ENCODE data around the gene CHADL. TPM values are rescaled to one million over a fixed set of nuclear protein-coding genes. Genes with fewer than 3 reads are reported as not detected.

Gene CHADL
- total and polyA plus RNA-seq, 11 donors = 3.9 to 31.2 (median 10.7) TPM

DNA sequence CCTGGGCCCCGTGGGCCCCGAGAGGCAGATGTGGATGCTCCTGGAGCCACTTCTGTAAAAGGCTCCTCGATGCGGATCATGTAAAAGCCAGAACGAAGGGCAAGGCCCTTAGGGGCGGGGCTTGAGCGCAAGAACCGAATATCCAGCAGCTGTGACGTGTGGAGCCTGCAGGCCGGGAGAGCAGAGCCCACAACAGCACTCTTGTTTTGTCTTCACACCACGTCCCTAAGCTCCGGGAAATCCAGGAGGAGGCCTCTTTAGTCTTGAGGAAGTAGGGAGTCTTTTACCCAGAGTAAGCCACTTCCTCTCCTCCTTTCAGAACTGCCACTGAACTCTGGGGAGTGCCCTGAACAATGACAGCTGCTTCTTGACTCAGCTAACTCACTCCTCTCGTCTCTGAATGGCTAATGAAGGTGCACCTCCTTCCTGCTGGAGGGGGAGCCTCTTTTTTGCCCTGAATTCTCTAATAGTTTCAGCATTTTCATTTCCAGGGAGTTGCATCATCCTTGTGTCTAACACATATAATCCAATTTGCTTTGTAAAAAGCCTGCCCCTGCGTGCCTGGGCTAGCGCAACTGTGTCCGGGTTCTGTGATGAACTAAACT, 23.1 kb downstream of the CHADL start:
- 36 to 40% (median 39%) methylated on average over 10 to 16 of the region's 16 CpGs for WGBS, 4 donors
- Histone ChIP-seq H3K27ac (peak overlapping the region; percentile 25 to 93 (median 85)), H3K27me3 (no peaks in the 10 kb centered on the region), H3K4me1 (peaks cover 0 to 32% (median 23%) of the 10 kb centered on the region in 12 donors), H3K36me3 (peaks cover 4 to 67% (median 56%) of the 10 kb centered on the region in 9 donors), H3K9me3 (no peaks in the 10 kb centered on the region), H3K4me3 (peak overlapping the region in 10 of 12 donors; percentile 12 to 54 (median 37))
- intact Hi-C loops (cut with DNase I) = no loop called here
- DNase-seq = peak; percentile 79 to 88 (median 81)
- TF ChIP-seq, protein P1, sequence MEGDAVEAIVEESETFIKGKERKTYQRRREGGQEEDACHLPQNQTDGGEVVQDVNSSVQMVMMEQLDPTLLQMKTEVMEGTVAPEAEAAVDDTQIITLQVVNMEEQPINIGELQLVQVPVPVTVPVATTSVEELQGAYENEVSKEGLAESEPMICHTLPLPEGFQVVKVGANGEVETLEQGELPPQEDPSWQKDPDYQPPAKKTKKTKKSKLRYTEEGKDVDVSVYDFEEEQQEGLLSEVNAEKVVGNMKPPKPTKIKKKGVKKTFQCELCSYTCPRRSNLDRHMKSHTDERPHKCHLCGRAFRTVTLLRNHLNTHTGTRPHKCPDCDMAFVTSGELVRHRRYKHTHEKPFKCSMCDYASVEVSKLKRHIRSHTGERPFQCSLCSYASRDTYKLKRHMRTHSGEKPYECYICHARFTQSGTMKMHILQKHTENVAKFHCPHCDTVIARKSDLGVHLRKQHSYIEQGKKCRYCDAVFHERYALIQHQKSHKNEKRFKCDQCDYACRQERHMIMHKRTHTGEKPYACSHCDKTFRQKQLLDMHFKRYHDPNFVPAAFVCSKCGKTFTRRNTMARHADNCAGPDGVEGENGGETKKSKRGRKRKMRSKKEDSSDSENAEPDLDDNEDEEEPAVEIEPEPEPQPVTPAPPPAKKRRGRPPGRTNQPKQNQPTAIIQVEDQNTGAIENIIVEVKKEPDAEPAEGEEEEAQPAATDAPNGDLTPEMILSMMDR (IDR thresholded peaks at IDR 0.05) = no peak
- peak in 1 of 2 donors; percentile 36 for TF ChIP-seq POLR2A (IDR thresholded peaks at IDR 0.05)
- peak; percentile 82 to 95 (median 94) for ATAC-seq

DNA sequence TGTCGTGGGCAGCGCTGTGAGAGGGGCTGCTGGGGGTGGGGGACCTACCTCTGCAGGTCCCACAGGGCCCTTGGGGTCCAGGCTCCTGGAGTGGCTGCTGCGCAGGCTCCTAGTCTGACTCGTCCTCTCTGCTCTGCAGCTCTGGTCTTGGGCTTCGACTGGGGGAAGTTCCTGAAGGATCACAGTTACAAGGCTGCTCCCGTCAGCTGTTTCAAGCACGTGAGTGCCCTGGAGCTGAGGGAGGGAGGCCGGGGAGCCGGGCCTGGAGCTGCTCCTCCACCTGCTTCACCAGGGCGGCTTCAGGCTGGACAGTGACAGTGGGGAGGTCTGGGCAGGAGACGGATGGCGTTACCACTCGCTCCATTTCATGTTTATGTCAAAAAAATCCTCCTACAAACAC, 23.7 kb downstream of the CHADL start:
- H3K9me3 ChIP-seq = no peaks in the 10 kb centered on the region
- TF ChIP-seq POLR2A (IDR thresholded peaks at IDR 0.05) = no peak
- no peak for DNase-seq
- 55 to 77% (median 63%) methylated on average over 13 of the region's 13 CpGs for WGBS, 4 donors
- intact Hi-C loops (cut with DNase I) = no loop called here
- ATAC-seq = peak; percentile 5 to 36 (median 24)
- no peaks in the 10 kb centered on the region for H3K27me3 ChIP-seq
- peaks cover 0 to 32% (median 23%) of the 10 kb centered on the region in 12 donors for H3K4me1 ChIP-seq
- peak overlapping the region; percentile 25 to 93 (median 85) for H3K27ac ChIP-seq
- H3K4me3 ChIP-seq = peak overlapping the region in 9 of 12 donors; percentile 23 to 54 (median 38)
- H3K36me3 ChIP-seq = peaks cover 4 to 67% (median 55%) of the 10 kb centered on the region in 9 donors

DNA sequence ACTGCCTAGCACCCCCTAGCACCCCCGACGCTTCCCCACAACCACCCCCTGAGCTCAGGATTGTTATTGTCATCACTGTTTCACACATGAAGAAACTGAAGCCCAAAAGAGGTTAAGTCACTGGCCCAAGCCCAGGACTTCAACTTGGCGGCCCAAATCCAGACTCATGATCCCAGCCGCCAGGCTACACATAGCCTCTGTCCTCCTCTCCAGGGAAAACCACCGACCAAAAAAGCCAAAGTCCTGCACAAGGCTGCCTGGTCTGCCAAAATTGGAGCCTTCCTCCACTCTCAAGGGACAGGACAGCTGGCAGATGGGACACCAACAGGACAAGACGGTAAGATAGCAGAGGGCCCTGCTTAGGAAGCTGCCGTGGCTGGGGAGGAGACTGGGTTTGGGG, 24.8 kb downstream of the CHADL start:
- intact Hi-C loops (cut with DNase I) = no loop called here
- 71 to 89% (median 73%) methylated on average over 7 of the region's 7 CpGs for WGBS, 4 donors

DNA sequence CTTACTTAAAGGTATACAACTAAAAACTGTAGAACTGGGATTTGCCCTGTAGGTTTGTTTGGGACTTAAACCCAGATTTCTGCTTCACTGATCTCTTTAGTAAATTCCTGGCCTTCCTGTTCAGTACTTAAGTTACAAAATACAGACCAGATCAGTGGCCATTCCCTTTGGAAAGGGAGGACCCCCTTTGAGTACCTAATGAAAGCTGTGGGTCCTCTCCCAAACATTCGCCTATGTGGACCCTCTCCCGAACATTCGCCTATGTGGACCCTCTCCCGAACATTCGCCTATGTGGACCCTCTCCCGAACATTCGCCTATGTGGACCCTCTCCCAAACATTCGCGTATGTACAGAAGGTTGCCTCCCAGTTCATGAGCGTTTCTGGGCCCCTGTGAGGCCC, 25.3 kb downstream of the CHADL start:
- H3K9me3 ChIP-seq = no peaks in the 10 kb centered on the region
- WGBS, 4 donors = 97 to 100% (median 97%) methylated on average over 10 of the region's 10 CpGs
- intact Hi-C loops (cut with DNase I) = no loop called here
- no peak for DNase-seq
- no peaks in the 10 kb centered on the region for H3K27me3 ChIP-seq
- TF ChIP-seq POLR2A (IDR thresholded peaks at IDR 0.05) = no peak
- TF ChIP-seq, protein P1 (IDR thresholded peaks at IDR 0.05) = no peak
- H3K36me3 ChIP-seq = peaks cover 0 to 67% (median 50%) of the 10 kb centered on the region in 9 donors
- H3K27ac ChIP-seq = peak overlapping the region in 6 of 12 donors; percentile 72 to 90 (median 87)
- ATAC-seq = no peak
- peak overlapping the region in 3 of 12 donors; percentile 33 to 54 (median 40) for H3K4me3 ChIP-seq
- peaks cover 0 to 32% (median 23%) of the 10 kb centered on the region in 12 donors for H3K4me1 ChIP-seq

More for the DNA sequence above, 24.8 kb downstream of the CHADL start:
- no peak for DNase-seq
- H3K27me3 ChIP-seq = no peaks in the 10 kb centered on the region
- H3K4me1 ChIP-seq = peaks cover 0 to 32% (median 23%) of the 10 kb centered on the region in 12 donors
- peak overlapping the region in 8 of 12 donors; percentile 4 to 54 (median 38) for H3K4me3 ChIP-seq
- H3K27ac ChIP-seq = peak overlapping the region in 10 of 12 donors; percentile 28 to 93 (median 86)
- TF ChIP-seq, protein P1 (IDR thresholded peaks at IDR 0.05) = no peak
- no peak for TF ChIP-seq POLR2A (IDR thresholded peaks at IDR 0.05)
- peaks cover 2 to 67% (median 49%) of the 10 kb centered on the region in 9 donors for H3K36me3 ChIP-seq
- no peak for ATAC-seq
- H3K9me3 ChIP-seq = no peaks in the 10 kb centered on the region
